GM23338 (cell line): Measurements from ENCODE around the gene WWP2. TPM values are rescaled to one million over a fixed set of nuclear protein-coding genes. Genes with fewer than 3 reads are reported as not detected.
A peak's percentile ranks its signal among the peaks of the same experiment; 100 is the strongest.

Experiments
- ATAC-seq: fragments of 200-7000 bp; cut with Tn5 transposase; 3 replicates; pipeline ENCODE4 v1.9.1; 2020
- DNase-seq: peaks from one replicate; pipeline ENCODE4 v3.0.0-alpha.2; 2015; ENCODE audit warnings: low spot score
- H2AFZ ChIP-seq: fragments of 200-600 bp; sonication (generic); 2 replicates; pipeline ENCODE4 v1.8.0; 2016; ENCODE audit warnings: antibody characterized with exemption, mild to moderate bottlenecking, moderate library complexity
- H3F3A ChIP-seq: fragments of 200-600 bp; sonication (generic); replicated peaks from 2 replicates; pipeline ENCODE4 v1.8.0; 2017; ENCODE audit warnings: antibody characterized with exemption, mixed run types, low read depth
- H3K27ac ChIP-seq: fragments of 200-600 bp; sonication (generic); 2 replicates; pipeline ENCODE4 v1.6.1; 2016; ENCODE audit warnings: low read depth
- H3K27me3 ChIP-seq: fragments of 200-600 bp; sonication (generic); 2 replicates; pipeline ENCODE4 v1.8.0; 2016; ENCODE audit warnings: mild to moderate bottlenecking, mixed run types, moderate library complexity; ENCODE audit not compliant: insufficient read depth
- H3K36me3 ChIP-seq: fragments of 200-600 bp; sonication (generic); 2 replicates; pipeline ENCODE4 v1.8.0; 2016; ENCODE audit warnings: mild to moderate bottlenecking; ENCODE audit not compliant: insufficient read depth
- H3K4me1 ChIP-seq: fragments of 200-600 bp; sonication (generic); 2 replicates; pipeline ENCODE4 v1.8.0; 2016; ENCODE audit warnings: mild to moderate bottlenecking, moderate library complexity; ENCODE audit not compliant: insufficient read depth
- H3K4me2 ChIP-seq: fragments of 200-600 bp; sonication (generic); 2 replicates; pipeline ENCODE4 v1.7.1; 2017; ENCODE audit warnings: mixed run types
- H3K4me3 ChIP-seq: fragments of 200-600 bp; sonication (generic); 2 replicates; pipeline ENCODE4 v1.6.1; 2016; ENCODE audit warnings: mixed run types
- H3K79me2 ChIP-seq: fragments of 200-600 bp; sonication (generic); replicated peaks from 2 replicates; pipeline ENCODE4 v1.8.0; 2017; ENCODE audit warnings: mild to moderate bottlenecking; ENCODE audit not compliant: insufficient read depth
- H3K9me2 ChIP-seq: fragments of 200-600 bp; sonication (generic); 2 replicates; pipeline ENCODE4 v1.8.0; 2017; ENCODE audit not compliant: insufficient read depth
- H4K20me1 ChIP-seq: fragments of 200-600 bp; sonication (generic); replicated peaks from 2 replicates; pipeline ENCODE4 v1.8.0; 2017; ENCODE audit warnings: mild to moderate bottlenecking; ENCODE audit not compliant: insufficient read depth
- H3K27ac Mint-ChIP-seq: 2 replicates; pipeline ENCODE4 v1.8.0; 2020; ENCODE audit warnings: inconsistent platforms, mild to moderate bottlenecking, moderate library complexity, mixed read lengths
- H3K27me3 Mint-ChIP-seq: 3 replicates; pipeline ENCODE4 v1.8.0; 2022; ENCODE audit warnings: low read depth, mild to moderate bottlenecking, moderate library complexity, mixed read lengths, inconsistent platforms; ENCODE audit not compliant: insufficient read depth, poor library complexity
- H3K36me3 Mint-ChIP-seq: 3 replicates; pipeline ENCODE4 v1.8.0; 2021; ENCODE audit warnings: low read depth, mild to moderate bottlenecking, inconsistent platforms, moderate library complexity, mixed read lengths
- H3K4me1 Mint-ChIP-seq: 3 replicates; pipeline ENCODE4 v1.8.0; 2020; ENCODE audit warnings: mild to moderate bottlenecking, inconsistent platforms, mixed read lengths
- H3K4me3 Mint-ChIP-seq: 3 replicates; pipeline ENCODE4 v1.8.0; 2021; ENCODE audit warnings: moderate library complexity, mild to moderate bottlenecking, inconsistent platforms, mixed read lengths
- H3K9me3 Mint-ChIP-seq: 3 replicates; pipeline ENCODE4 v1.8.0; 2020; ENCODE audit warnings: moderate library complexity, mild to moderate bottlenecking, inconsistent platforms, mixed read lengths
- CREB1 ChIP-seq: fragments of 250-450 bp; sonication (Bioruptor Pico); IDR thresholded peaks from 2 replicates; pipeline ENCODE4 v1.5.0; 2020; ENCODE audit warnings: low read depth, mild to moderate bottlenecking, moderate library complexity
- ETS1 ChIP-seq: IDR thresholded peaks from 2 replicates; pipeline ENCODE4 v1.6.1; 2016; ENCODE audit warnings: antibody characterized with exemption
- EZH2 ChIP-seq: fragments of 200-600 bp; sonication (generic); IDR thresholded peaks from one replicate; pipeline ENCODE4 v1.8.0; 2017; ENCODE audit warnings: antibody characterized with exemption, mild to moderate bottlenecking, low read depth; ENCODE audit not compliant: unreplicated experiment
- EZH2phosphoT487 ChIP-seq: fragments of 200-600 bp; sonication (generic); IDR thresholded peaks from one replicate; pipeline ENCODE4 v1.8.1; 2018; ENCODE audit warnings: antibody characterized with exemption; ENCODE audit not compliant: unreplicated experiment
- JUNB ChIP-seq: IDR thresholded peaks from one replicate; pipeline ENCODE4 v1.6.1; 2016; ENCODE audit warnings: antibody characterized with exemption; ENCODE audit not compliant: unreplicated experiment
- STAT1 ChIP-seq: IDR thresholded peaks from one replicate; pipeline ENCODE4 v1.6.1; 2016; ENCODE audit warnings: antibody characterized with exemption; ENCODE audit not compliant: unreplicated experiment
- ZNF114 ChIP-seq: fragments of 250-450 bp; sonication (Bioruptor Pico); IDR thresholded peaks from 2 replicates; pipeline ENCODE4 v1.5.0; 2020; ENCODE audit warnings: mild to moderate bottlenecking, moderate library complexity
- ZNF331 ChIP-seq: fragments of 250-450 bp; sonication (Bioruptor Pico); IDR thresholded peaks from 2 replicates; pipeline ENCODE4 v1.5.0; 2020; ENCODE audit warnings: low read depth, mild to moderate bottlenecking, moderate library complexity
- ZNF462 ChIP-seq: fragments of 250-450 bp; sonication (Bioruptor Pico); IDR thresholded peaks from 2 replicates; pipeline ENCODE4 v1.5.0; 2020; ENCODE audit warnings: mild to moderate bottlenecking, moderate library complexity
- polyA plus RNA-seq: library from polyadenylated mRNA; unstranded; fragments of >200 nt; fragmentation: Nextera tagmentation; extraction: Ambion mirVana; gene quantifications from 2 replicates; pipeline ENCODE4 v1.2.1, GENCODE V29; 2016
- total RNA-seq: library from RNA; depleted of rRNA; stranded (reverse); fragments of >200 nt; shearing (Covaris generic); gene quantifications from 2 replicates; pipeline ENCODE4 v1.2.3, GENCODE V29; 2014

The WWP2 gene
- total and polyA plus RNA-seq, 2 experiments from 2014 or later, result 12.3 to 35.5 TPM

DNA sequence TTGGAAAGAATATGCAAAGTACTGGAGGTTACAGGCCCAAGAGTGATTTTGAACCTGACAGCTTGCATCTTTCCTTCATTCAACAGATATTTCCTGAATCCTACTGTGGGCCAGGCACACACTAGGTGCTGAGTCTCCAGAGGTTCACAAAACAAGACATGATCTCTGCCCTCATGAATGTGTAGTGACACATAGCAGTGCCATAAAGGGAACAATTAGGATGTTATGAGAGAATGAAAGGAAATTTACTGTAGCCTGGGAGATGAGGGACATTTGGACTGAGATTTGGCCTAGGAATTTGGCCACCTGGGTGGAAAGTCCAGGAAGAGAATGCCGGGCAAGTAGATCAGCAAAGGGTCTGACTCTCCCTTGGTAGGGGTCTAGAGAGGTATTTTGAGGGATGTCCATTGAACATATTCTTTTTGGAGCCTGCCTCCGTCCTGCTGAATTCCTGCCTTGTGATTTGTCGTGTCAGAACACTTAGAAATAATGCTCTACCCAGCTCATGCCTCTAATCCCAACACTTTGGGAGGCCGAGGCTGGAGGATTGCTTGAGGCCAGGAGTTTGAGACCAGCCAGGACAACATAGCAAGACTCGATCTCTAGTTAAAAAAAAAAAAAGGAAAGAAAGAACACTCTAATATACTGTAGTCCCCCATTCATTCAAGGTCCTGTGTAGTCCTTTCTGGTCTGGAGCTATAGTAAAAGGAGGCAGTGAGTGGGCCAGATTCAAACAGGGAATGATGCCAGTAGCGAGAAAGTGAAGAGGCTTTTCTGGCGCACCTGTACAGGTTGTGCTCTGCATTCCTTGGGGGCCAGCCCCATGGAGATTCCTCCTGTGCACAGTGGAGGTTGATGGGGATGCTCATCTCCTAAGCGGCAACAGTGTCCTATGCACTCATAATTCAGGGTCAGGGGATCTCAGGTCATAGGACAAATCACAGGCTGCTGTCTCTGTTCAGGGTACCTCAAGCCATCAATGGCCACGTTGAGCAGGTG is 98.4 kb downstream of the WWP2 start (continued):
- TF ChIP-seq ZNF462 (CRISPR knock-in tag) (no peak), STAT1 (no peak), EZH2 (no peak)

DNA sequence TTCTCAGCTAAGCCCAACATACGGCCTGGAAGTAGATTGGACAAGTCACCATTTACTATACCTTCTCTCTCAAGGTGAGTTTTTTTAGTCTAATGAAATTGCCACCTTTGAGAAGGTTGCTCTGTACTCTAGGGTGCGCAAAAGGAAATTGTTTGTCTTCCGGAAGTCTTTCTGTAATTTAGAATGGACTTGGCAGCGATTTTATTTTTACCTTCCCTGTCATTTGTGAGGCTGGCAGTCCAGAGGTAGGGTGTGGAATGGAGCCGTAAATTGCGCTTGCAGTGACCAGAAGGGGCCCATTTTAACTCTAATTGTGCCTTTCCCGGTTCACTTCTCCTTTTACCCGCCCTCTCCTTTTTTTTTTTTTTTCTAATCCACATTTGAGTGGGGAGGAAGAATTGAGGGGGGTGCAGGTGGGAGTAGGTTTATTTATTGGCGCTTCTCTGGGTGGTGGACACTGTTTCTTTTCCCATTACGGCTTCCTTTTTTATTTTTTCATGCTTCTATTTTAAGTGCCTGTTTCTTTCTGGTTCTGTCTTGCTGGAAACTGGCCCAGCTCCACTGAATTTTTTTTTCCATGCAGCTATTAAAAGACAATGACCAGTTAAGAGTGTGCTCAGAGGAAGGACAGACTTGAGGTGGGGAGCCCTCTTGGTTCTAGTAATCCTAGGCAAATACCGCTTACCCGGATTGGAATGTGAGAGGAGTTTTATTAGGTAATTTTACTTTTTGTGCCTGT is 99.3 kb downstream of the WWP2 start:
- Mint-ChIP-seq H3K9me3 (no peaks in the 10 kb centered on the region), H3K4me3 (no peak overlapping the region), H3K4me1 (peaks cover 5% of the 10 kb centered on the region), H3K27me3 (peaks cover 8% of the 10 kb centered on the region), H3K27ac (peak overlapping the region; percentile 36; the same call in 1 of the 2 replicates), H3K36me3 (no peaks in the 10 kb centered on the region)
- DNase-seq (no peak), ATAC-seq (no peak)
- H3K27me3 ChIP-seq, result no peaks in the 10 kb centered on the region
- H4K20me1 ChIP-seq, result no peaks in the 10 kb centered on the region
- H3K4me3 ChIP-seq, result no peak overlapping the region
- no peak overlapping the region; the same call in 1 of the 2 replicates for H3K27ac ChIP-seq
- H3F3A ChIP-seq, result 0 out of 2 replicates have a peak, but pooled peaks cover 4% of the 10 kb centered on the region
- H3K36me3 ChIP-seq, result no peaks in the 10 kb centered on the region
- no peaks in the 10 kb centered on the region for H3K79me2 ChIP-seq
- H2AFZ ChIP-seq, result no peak overlapping the region
- no peaks in the 10 kb centered on the region for H3K9me2 ChIP-seq
- no peaks in the 10 kb centered on the region for H3K4me1 ChIP-seq
- no peak overlapping the region for H3K4me2 ChIP-seq
- no peak for TF ChIP-seq ZNF331 (CRISPR knock-in tag)
- TF ChIP-seq EZH2phosphoT487, result no peak
- TF ChIP-seq JUNB, result no peak
- no peak for TF ChIP-seq CREB1 (CRISPR knock-in tag)
- TF ChIP-seq ETS1, result no peak
- TF ChIP-seq ZNF114, result no peak
- no peak for TF ChIP-seq EZH2
